Activated CD8-positive, alpha-beta memory T cell treated with anti-CD3 and anti-CD28 coated beads, Interleukin-2, amount 50 U/mL, for 48 hours (primary cell): Measurements from ENCODE around the gene CPSF6.
A peak's percentile ranks its signal among the peaks of the same experiment; 100 is the strongest.
"Not testable (repeated sequence)": the region's sequence is repeated elsewhere in the genome, so short reads cannot be mapped to it uniquely, and the experiment has no call there.

Source experiments
- DNase-seq: peaks from one replicate; pipeline ENCODE4 v3.0.0-alpha.2; 2020

The CPSF6 gene

GRCh38 chr12:69262264-69262974 lies 23.1 kb downstream of the CPSF6 start:
- no peak for DNase-seq

- DNase-seq, result no peak
These were observed 25.8 kb downstream of the CPSF6 start for GRCh38 chr12:69265205-69265604.

- DNase-seq, result not testable (repeated sequence)
These were observed 26.3 kb downstream of the CPSF6 start for GRCh38 chr12:69265633-69266032.

GRCh38 chr12:69266036-69266635 lies 26.8 kb downstream of the CPSF6 start:
- DNase-seq, result no peak

GRCh38 chr12:69269736-69270135 lies 30.4 kb downstream of the CPSF6 start:
- no peak for DNase-seq

- DNase-seq, result no peak
These were observed 33.1 kb downstream of the CPSF6 start for GRCh38 chr12:69272511-69272910.

- DNase-seq, result no peak
These were observed 35.5 kb downstream of the CPSF6 start for GRCh38 chr12:69274861-69275260.

GRCh38 chr12:69275471-69275891 lies 36.1 kb downstream of the CPSF6 start:
- DNase-seq, result no peak

GRCh38 chr12:69278814-69279782 lies 39.7 kb downstream of the CPSF6 start:
- DNase-seq, result no peak

- DNase-seq, result peak; percentile 63
These were observed 44.8 kb downstream of the CPSF6 start for GRCh38 chr12:69284131-69284530.

GRCh38 chr12:69287556-69287955 lies 48.2 kb downstream of the CPSF6 start:
- no peak for DNase-seq

- peak; percentile 84 for DNase-seq
These were observed 51.3 kb downstream of the CPSF6 start for GRCh38 chr12:69290545-69291277.

GRCh38 chr12:69291278-69291593 lies 51.9 kb downstream of the CPSF6 start:
- no peak for DNase-seq

GRCh38 chr12:69298133-69298532 lies 58.8 kb downstream of the CPSF6 start:
- DNase-seq, result no peak

GRCh38 chr12:69298947-69299346 lies 59.6 kb downstream of the CPSF6 start:
- DNase-seq, result no peak

GRCh38 chr12:69304284-69304683 lies 64.9 kb downstream of the CPSF6 start:
- no peak for DNase-seq

GRCh38 chr12:69309461-69309860 lies 70.1 kb downstream of the CPSF6 start:
- no peak for DNase-seq

- DNase-seq, result no peak
These were observed 73.8 kb downstream of the CPSF6 start for GRCh38 chr12:69313209-69313608.

- DNase-seq, result not testable (repeated sequence)
These were observed 77.4 kb downstream of the CPSF6 start for GRCh38 chr12:69316784-69317183.

GRCh38 chr12:69317233-69317632 lies 77.9 kb downstream of the CPSF6 start:
- not testable (repeated sequence) for DNase-seq

GRCh38 chr12:69318225-69318624 lies 78.9 kb downstream of the CPSF6 start:
- no peak for DNase-seq

GRCh38 chr12:69321351-69321750 lies 82.0 kb downstream of the CPSF6 start:
- no peak for DNase-seq
